ENCODE results near the gene RAB3A. TPM values are rescaled to one million over a fixed set of nuclear protein-coding genes. Genes with fewer than 3 reads are reported as not detected.

The RAB3A gene
- total RNA-seq, 1 experiment from 2014 or later: 10.6 TPM

GRCh38 chr19:18183529-18183928 lies 20.3 kb downstream of the RAB3A start:
- H3K79me2 ChIP-seq (ENCODE audit: insufficient read depth, low read length): no peaks in the 10 kb centered on the region
- RAD21 ChIA-PET (ENCODE audit: low non-redundant PET in 1 of 2, low total read pairs in 2 of 2, uncharacterized antibody in 2 of 2, unreplicated experiment in 2 of 2): no interaction called here
- H3K4me3 ChIP-seq (replicated peaks in 1 of 2; ENCODE audit: low read depth in 1 of 2, low read length in 2 of 2): no peak overlapping the region
- no peaks in the 10 kb centered on the region for H4K20me1 ChIP-seq (ENCODE audit: insufficient read depth)
- TF ChIP-seq SIN3A (IDR thresholded peaks at IDR 0.05; ENCODE audit: low read depth) (no peak), ZNF274 (IDR thresholded peaks at IDR 0.05; ENCODE audit: low read depth, low read length) (no peak), POLR2A (IDR thresholded peaks at IDR 0.05; ENCODE audit: borderline replicate concordance, extremely low read depth, insufficient read depth, insufficient read length) (no peak), YY1 (IDR thresholded peaks at IDR 0.05; ENCODE audit: extremely low read depth, insufficient replicate concordance, low read depth, low read length) (no peak), FOSL1 (IDR thresholded peaks at IDR 0.05; ENCODE audit: low read depth) (no peak)
- TF ChIP-seq, protein P1, sequence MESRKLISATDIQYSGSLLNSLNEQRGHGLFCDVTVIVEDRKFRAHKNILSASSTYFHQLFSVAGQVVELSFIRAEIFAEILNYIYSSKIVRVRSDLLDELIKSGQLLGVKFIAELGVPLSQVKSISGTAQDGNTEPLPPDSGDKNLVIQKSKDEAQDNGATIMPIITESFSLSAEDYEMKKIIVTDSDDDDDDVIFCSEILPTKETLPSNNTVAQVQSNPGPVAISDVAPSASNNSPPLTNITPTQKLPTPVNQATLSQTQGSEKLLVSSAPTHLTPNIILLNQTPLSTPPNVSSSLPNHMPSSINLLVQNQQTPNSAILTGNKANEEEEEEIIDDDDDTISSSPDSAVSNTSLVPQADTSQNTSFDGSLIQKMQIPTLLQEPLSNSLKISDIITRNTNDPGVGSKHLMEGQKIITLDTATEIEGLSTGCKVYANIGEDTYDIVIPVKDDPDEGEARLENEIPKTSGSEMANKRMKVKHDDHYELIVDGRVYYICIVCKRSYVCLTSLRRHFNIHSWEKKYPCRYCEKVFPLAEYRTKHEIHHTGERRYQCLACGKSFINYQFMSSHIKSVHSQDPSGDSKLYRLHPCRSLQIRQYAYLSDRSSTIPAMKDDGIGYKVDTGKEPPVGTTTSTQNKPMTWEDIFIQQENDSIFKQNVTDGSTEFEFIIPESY (IDR thresholded peaks at IDR 0.05; ENCODE audit: extremely low read depth, insufficient replicate concordance, low read length): no peak
- POLR2A ChIA-PET: no interaction called here
- H3K9me3 ChIP-seq (ENCODE audit: control insufficient read depth in 1 of 2, insufficient read depth in 1 of 2, low read depth in 1 of 2, low read length in 2 of 2): no peaks in the 10 kb centered on the region
- H3K9ac ChIP-seq (ENCODE audit: low read length): no peak overlapping the region
- ATAC-seq: no peak
- CTCF ChIA-PET: interaction anchor here (1.0 kb wide), 1 partner anchor 22 kb away, joined by 3 read pairs; no protein-coding TSS in a partner anchor
- intact Hi-C loops (cut with micrococcal nuclease): no loop called here
- H3K4me1 ChIP-seq (ENCODE audit: control insufficient read depth in 1 of 2, insufficient read depth in 2 of 2, low read length in 2 of 2): peaks cover 14 to 21% of the 10 kb centered on the region in 2 experiments
- H3K27me3 ChIP-seq (ENCODE audit: insufficient read depth, low read length): no peaks in the 10 kb centered on the region
- H3K36me3 ChIP-seq (ENCODE audit: control insufficient read depth in 1 of 2, insufficient read depth in 2 of 2, low read length in 2 of 2): no peaks in the 10 kb centered on the region
- H2AFZ ChIP-seq (ENCODE audit: low read depth, low read length, poor library complexity, severe bottlenecking): no peak overlapping the region
- no peak overlapping the region for H3K4me2 ChIP-seq (ENCODE audit: low read length)
- no peak for DNase-seq (ENCODE audit: low read depth, low spot score)
- H3K27ac ChIP-seq (ENCODE audit: low read depth, low read length): no peak overlapping the region
- no TSS peak for BruUV-seq (replicated peaks)
- no peaks in the 10 kb centered on the region for H3K9me2 ChIP-seq (ENCODE audit: insufficient read depth)

GRCh38 chr19:18179957-18180356 lies 23.9 kb downstream of the RAB3A start:
- Histone ChIP-seq H4K20me1 (ENCODE audit: insufficient read depth) (no peaks in the 10 kb centered on the region), H3K36me3 (ENCODE audit: control insufficient read depth in 1 of 2, insufficient read depth in 2 of 2, low read length in 2 of 2) (peaks cover 8 to 13% of the 10 kb centered on the region in 2 experiments; a peak in 2 of 4 replicates), H3K9me3 (ENCODE audit: control insufficient read depth in 1 of 2, insufficient read depth in 1 of 2, low read depth in 1 of 2, low read length in 2 of 2) (no peaks in the 10 kb centered on the region), H3K27me3 (ENCODE audit: insufficient read depth, low read length) (no peaks in the 10 kb centered on the region), H3K79me2 (ENCODE audit: insufficient read depth, low read length) (peaks cover 6% of the 10 kb centered on the region; the same call in 1 of the 2 replicates), H3K4me2 (ENCODE audit: low read length) (no peak overlapping the region), H3K9ac (ENCODE audit: low read length) (no peak overlapping the region), H3K4me3 (replicated peaks in 1 of 2; ENCODE audit: low read depth in 1 of 2, low read length in 2 of 2) (no peak overlapping the region), H2AFZ (ENCODE audit: low read depth, low read length, poor library complexity, severe bottlenecking) (no peak overlapping the region), H3K9me2 (ENCODE audit: insufficient read depth) (no peaks in the 10 kb centered on the region), H3K4me1 (ENCODE audit: control insufficient read depth in 1 of 2, insufficient read depth in 2 of 2, low read length in 2 of 2) (peaks cover 9% of the 10 kb centered on the region in 2 experiments), H3K27ac (ENCODE audit: low read depth, low read length) (no peak overlapping the region)
- DNase-seq (ENCODE audit: low read depth, low spot score): no peak
- intact Hi-C loops (cut with micrococcal nuclease): no loop called here
- POLR2A ChIA-PET: interaction anchor here (0.6 to 0.8 kb wide), 2 partner anchors 11 to 73 kb away, joined by 3 read pairs; no protein-coding TSS in a partner anchor
- BruUV-seq (replicated peaks): no TSS peak
- CTCF ChIA-PET: no interaction called here
- ATAC-seq: no peak
- RAD21 ChIA-PET (ENCODE audit: low non-redundant PET in 1 of 2, low total read pairs in 2 of 2, uncharacterized antibody in 2 of 2, unreplicated experiment in 2 of 2): no interaction called here
- TF ChIP-seq MAX (IDR thresholded peaks at IDR 0.05) (no peak), CBX3 (IDR thresholded peaks at IDR 0.05; ENCODE audit: low read depth) (no peak), SIN3A (IDR thresholded peaks at IDR 0.05; ENCODE audit: low read depth) (no peak), POLR2AphosphoS5 (IDR thresholded peaks at IDR 0.05; ENCODE audit: low read depth, low read length) (no peak), EZH2 (IDR thresholded peaks at IDR 0.05) (no peak), YY1 (IDR thresholded peaks at IDR 0.05; ENCODE audit: extremely low read depth, insufficient replicate concordance, low read depth, low read length) (no peak), SP1 (IDR thresholded peaks at IDR 0.05; ENCODE audit: low read depth) (no peak), ZFX (IDR thresholded peaks at IDR 0.05) (no peak), JUND (IDR thresholded peaks at IDR 0.05) (no peak), FOSL1 (IDR thresholded peaks at IDR 0.05; ENCODE audit: low read depth) (no peak), RAD21 (IDR thresholded peaks at IDR 0.05; ENCODE audit: low read depth) (no peak), SRF (IDR thresholded peaks at IDR 0.05; ENCODE audit: low read depth) (no peak), REST (IDR thresholded peaks at IDR 0.05; ENCODE audit: low read depth) (no peak), CEBPB (IDR thresholded peaks at IDR 0.05; ENCODE audit: low read depth) (no peak)
